Skeletal muscle satellite cell (primary cell): ENCODE measurements around the gene RFC2.

ENCODE experiments used
- H3K27me3 ChIP-seq: 2 replicates; pipeline ENCODE4 v1.7.0; 2013; ENCODE audit warnings: low read length; ENCODE audit not compliant: control insufficient read depth, insufficient read depth
- H3K36me3 ChIP-seq: 2 replicates; pipeline ENCODE4 v1.7.0; 2013; ENCODE audit warnings: mild to moderate bottlenecking, control low read depth, low read length; ENCODE audit not compliant: insufficient read depth
- H3K4me1 ChIP-seq: 2 replicates; pipeline ENCODE4 v1.7.0; 2013; ENCODE audit warnings: low read length; ENCODE audit not compliant: control insufficient read depth, insufficient read depth
- H3K4me2 ChIP-seq: 2 replicates; pipeline ENCODE4 v1.7.0; 2013; ENCODE audit warnings: mild to moderate bottlenecking, low read length
- H3K4me3 ChIP-seq: 2 replicates; pipeline ENCODE4 v1.7.0; 2013; ENCODE audit warnings: low read length
- H3K9ac ChIP-seq: 2 replicates; pipeline ENCODE4 v1.7.0; 2013; ENCODE audit warnings: mild to moderate bottlenecking, low read depth, low read length, moderate library complexity
- H3K9me3 ChIP-seq: replicated peaks from 2 replicates; pipeline ENCODE4 v1.7.0; 2013; ENCODE audit warnings: mild to moderate bottlenecking, control low read depth, low read length

The RFC2 gene

DNA sequence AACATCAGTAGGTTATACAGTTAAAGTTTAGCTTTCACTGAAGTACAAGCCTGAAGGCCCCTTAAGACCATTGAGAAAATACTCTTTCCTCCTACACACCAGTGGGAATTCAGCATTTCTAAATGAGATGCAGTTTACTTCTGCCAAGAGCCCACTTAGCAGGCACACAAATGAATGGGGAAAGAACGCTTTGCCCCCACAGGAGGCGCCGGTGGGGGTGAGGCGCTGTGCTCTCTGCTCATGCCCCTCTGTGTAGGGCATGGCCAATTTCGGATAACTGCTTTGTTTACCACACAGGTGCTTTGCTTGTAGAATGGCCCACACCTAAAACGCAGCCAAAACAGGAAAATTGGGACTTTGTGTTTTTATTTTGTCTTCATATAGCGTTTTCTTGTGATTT, 60.3 kb downstream of the RFC2 start:
- H3K4me1 ChIP-seq: peaks cover under 1% of the 10 kb centered on the region
- no peak overlapping the region for H3K4me3 ChIP-seq
- H3K36me3 ChIP-seq: peaks cover 77% of the 10 kb centered on the region
- H3K4me2 ChIP-seq: no peak overlapping the region
- no peaks in the 10 kb centered on the region for H3K9me3 ChIP-seq
- H3K9ac ChIP-seq: no peak overlapping the region
- H3K27me3 ChIP-seq: no peaks in the 10 kb centered on the region

DNA sequence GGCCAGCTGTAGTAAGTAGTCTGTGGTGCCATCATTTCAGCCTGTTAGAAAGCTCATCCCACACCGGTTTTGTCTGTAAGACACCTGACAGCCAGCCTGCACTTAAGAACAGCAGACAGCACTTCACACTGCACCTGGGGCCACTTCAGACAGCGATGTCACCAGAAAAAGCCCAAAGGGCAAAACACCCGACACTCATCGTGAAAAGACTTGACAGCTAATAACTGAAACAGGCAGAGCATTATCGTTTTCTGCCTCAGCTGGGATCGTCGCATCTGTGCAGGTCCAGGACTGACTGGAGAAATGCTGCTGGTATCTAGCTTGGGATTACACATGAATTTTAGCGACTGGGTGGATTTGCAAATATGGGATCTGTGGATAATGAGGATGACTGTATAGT, 61.1 kb downstream of the RFC2 start:
- Histone ChIP-seq H3K9me3 (no peaks in the 10 kb centered on the region), H3K4me1 (peaks cover 9% of the 10 kb centered on the region), H3K36me3 (peaks cover 83% of the 10 kb centered on the region), H3K4me2 (no peak overlapping the region), H3K9ac (no peak overlapping the region), H3K4me3 (no peak overlapping the region), H3K27me3 (no peaks in the 10 kb centered on the region)

DNA sequence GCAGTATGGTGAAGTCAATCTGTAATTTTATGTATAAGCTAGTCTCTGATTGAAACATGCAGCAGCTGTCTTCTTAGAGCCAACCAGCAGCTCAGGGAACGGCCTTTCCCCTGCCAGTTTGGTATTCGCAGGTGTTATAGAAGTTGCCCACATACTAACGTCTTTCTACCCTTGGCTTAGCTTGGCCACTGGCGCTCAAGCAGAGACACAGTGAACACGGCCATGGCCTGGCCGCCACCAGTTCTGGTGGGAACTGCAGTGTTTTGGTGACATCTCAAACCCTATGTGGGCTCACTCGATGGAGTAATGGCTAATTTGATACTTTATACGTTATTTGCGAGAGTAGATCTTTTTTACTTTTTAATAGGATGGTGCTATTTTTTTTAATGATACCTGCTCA, 63.0 kb downstream of the RFC2 start:
- H3K4me2 ChIP-seq: no peak overlapping the region
- H3K4me3 ChIP-seq: no peak overlapping the region
- H3K36me3 ChIP-seq: peaks cover 84% of the 10 kb centered on the region

DNA sequence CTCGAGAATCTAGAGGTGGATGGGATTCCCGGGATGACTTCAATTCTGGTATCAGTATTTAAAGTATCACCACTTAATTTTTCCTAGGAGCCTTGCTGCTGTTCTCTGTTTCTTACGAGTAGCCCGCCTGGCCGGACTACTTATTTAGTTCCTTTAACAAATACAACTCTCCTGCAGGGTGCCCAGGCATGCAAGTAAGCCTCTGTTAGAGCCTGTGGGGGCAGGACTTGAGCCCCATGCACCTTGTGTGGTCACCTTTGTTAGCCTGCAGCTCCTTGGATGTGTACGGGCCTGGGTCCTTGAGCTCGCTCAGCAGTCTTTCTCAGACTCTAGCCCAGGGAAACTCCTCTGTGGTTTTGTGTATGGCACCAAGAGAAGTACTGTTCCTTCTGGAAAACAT, 63.9 kb downstream of the RFC2 start:
- H3K4me1 ChIP-seq: peaks cover 30% of the 10 kb centered on the region
- H3K27me3 ChIP-seq: no peaks in the 10 kb centered on the region
- H3K4me3 ChIP-seq: no peak overlapping the region
- no peak overlapping the region for H3K4me2 ChIP-seq
- H3K9me3 ChIP-seq: no peaks in the 10 kb centered on the region
- H3K36me3 ChIP-seq: peaks cover 85% of the 10 kb centered on the region
- H3K9ac ChIP-seq: no peak overlapping the region

More for the DNA sequence above, 63.0 kb downstream of the RFC2 start:
- Histone ChIP-seq H3K27me3 (no peaks in the 10 kb centered on the region), H3K9ac (no peak overlapping the region), H3K9me3 (no peaks in the 10 kb centered on the region), H3K4me1 (peaks cover 22% of the 10 kb centered on the region)

DNA sequence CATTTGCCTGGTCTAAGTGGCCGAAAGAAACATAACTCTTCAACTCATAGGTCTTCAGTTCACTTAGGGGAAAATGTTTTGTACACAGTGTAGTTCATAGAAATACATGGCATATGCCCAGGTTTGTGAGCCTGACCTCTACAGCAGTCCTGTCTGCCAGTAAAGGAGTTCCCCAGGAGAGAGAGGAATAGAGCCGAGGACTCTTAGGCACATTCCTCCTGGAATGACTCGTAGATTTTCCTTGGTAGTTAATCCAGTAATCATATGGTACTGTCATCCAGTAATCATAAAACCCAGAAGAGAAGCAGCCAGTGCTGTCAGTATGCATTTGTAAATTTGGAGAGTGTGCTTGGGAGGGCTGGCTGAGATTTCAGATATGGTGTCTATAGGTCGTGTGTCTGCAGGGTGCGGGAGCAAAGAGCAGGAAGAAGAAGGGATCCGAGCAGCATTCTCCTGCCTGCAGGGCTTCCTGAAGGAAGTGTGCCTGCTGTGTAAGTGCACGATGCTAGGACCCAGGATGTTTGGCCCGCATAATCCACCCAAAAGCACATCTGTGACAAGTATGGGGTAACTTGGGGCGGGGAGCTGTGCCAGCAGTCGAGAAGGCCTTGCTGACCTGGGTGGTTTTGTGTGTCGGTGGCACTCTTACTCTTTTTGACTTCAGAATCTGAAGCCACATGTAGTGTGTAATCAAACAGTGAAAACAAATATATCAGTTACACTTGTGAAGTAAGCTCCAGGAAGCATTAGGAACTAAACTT, 66.1 kb downstream of the RFC2 start:
- H3K4me2 ChIP-seq: peak overlapping the region; percentile 6

DNA sequence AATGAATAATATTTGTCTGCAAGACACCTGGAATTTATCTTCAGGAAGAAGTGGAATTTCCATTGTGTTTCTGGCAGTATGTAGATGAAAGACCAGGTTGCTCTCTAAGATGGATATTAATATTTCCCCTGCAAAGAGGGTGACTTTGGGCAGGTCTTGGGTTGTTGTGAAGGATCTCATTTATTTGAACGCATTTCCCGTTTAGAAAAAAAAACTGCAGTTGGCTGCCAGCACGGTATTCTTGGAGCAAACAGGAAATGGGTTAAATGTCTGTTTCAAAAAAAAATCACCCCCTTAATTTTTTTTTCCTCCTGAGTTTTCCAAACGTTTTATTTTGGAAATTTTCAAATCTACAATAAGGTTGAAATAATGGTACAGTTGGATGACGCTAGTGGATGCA, 68.6 kb downstream of the RFC2 start:
- H3K4me2 ChIP-seq: peak overlapping the region; percentile 55
- peaks cover 63% of the 10 kb centered on the region for H3K36me3 ChIP-seq
- no peaks in the 10 kb centered on the region for H3K27me3 ChIP-seq
- H3K4me3 ChIP-seq: no peak overlapping the region
- H3K9me3 ChIP-seq: no peaks in the 10 kb centered on the region
- H3K4me1 ChIP-seq: peaks cover 55% of the 10 kb centered on the region
- H3K9ac ChIP-seq: no peak overlapping the region

More for the DNA sequence above, 66.1 kb downstream of the RFC2 start:
- no peak overlapping the region for H3K9ac ChIP-seq
- H3K36me3 ChIP-seq: peaks cover 72% of the 10 kb centered on the region
- H3K4me3 ChIP-seq: no peak overlapping the region
- H3K9me3 ChIP-seq: no peaks in the 10 kb centered on the region
- peaks cover 38% of the 10 kb centered on the region for H3K4me1 ChIP-seq
- no peaks in the 10 kb centered on the region for H3K27me3 ChIP-seq

DNA sequence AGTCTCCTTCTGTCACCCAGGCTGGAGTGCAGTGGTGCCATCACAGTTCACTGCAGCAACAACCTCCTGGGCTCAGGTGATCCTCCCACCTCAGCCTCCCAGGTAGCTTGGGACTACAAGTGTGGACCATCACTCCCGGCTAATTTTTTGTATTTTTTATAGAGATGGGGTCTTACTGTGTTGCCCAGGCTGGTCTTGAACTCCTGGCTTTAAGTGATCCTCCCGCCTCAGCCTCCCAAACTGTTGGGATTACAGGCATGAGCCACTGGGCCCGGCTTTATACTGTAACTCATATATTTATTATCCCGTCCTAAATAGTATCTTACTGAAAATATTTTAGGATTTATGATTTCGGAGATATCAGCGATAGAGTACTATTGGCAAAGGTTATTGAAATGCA, 69.2 kb downstream of the RFC2 start:
- H3K9ac ChIP-seq: no peak overlapping the region
- no peak overlapping the region for H3K4me3 ChIP-seq
- peaks cover 59% of the 10 kb centered on the region for H3K36me3 ChIP-seq
- peaks cover 58% of the 10 kb centered on the region for H3K4me1 ChIP-seq
- no peaks in the 10 kb centered on the region for H3K27me3 ChIP-seq
- no peaks in the 10 kb centered on the region for H3K9me3 ChIP-seq
- no peak overlapping the region for H3K4me2 ChIP-seq

DNA sequence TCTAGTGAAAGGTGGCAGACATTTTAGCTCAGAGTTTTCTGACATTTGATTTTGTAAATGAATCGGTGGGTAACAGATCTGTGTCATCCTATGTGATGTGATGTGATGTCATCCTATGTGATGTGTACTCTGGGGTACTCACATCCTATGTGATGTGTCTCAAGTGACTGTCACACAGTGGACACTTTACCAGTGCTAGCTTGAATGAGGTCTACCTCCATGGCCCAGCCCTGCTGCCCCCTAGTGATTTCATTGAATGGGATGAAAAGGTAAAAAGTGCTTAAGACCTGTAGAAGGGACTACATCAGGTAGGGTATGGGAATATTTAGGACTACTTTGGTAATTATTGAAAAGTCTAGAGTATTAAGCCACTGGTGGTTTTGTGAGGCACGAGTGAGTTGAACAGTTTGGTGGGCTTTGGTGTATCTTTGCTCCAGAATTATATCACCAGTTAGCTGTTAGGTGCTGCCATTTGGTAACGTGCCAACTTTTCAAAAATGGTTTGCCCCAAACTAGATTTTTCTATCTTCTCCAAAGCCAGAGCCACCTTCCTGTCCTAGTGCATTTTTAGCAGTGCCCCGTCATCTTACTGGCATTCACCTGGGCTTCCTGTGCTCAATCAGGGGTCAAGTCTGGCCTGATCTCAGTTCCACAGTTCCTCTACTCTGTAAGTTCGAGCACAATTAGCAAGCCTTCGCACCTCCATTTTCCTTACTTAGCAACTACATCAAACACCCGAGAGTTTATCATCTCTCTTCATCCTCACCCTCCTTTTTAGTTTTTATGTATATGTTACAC, 70.3 kb downstream of the RFC2 start:
- Histone ChIP-seq H3K9ac (no peak overlapping the region), H3K4me3 (no peak overlapping the region), H3K36me3 (peaks cover 56% of the 10 kb centered on the region), H3K9me3 (no peaks in the 10 kb centered on the region), H3K4me1 (peaks cover 58% of the 10 kb centered on the region), H3K4me2 (no peak overlapping the region), H3K27me3 (no peaks in the 10 kb centered on the region)

DNA sequence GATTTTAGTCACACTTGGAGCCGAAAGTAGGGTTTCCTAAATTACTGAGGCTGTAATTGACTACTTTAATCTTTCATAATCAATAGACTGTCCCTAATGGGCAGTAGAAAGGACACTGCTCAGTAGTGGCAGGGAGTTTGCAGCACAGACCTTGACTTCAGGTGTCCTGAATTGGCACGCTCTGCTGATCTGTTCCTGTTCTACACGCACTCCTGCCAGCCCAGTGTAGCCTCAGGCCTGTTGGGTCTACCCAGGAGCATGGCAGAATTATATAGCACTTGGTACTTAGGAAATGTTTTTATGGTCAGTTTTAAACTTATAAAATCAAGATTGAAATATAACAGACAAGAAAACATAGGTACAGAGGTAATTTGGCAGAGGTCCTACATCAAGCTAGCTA, 71.1 kb downstream of the RFC2 start:
- H3K9ac ChIP-seq: no peak overlapping the region
- H3K4me3 ChIP-seq: no peak overlapping the region
- no peaks in the 10 kb centered on the region for H3K9me3 ChIP-seq
- peaks cover 57% of the 10 kb centered on the region for H3K4me1 ChIP-seq
- H3K36me3 ChIP-seq: peaks cover 53% of the 10 kb centered on the region
- H3K27me3 ChIP-seq: no peaks in the 10 kb centered on the region
- H3K4me2 ChIP-seq: no peak overlapping the region

DNA sequence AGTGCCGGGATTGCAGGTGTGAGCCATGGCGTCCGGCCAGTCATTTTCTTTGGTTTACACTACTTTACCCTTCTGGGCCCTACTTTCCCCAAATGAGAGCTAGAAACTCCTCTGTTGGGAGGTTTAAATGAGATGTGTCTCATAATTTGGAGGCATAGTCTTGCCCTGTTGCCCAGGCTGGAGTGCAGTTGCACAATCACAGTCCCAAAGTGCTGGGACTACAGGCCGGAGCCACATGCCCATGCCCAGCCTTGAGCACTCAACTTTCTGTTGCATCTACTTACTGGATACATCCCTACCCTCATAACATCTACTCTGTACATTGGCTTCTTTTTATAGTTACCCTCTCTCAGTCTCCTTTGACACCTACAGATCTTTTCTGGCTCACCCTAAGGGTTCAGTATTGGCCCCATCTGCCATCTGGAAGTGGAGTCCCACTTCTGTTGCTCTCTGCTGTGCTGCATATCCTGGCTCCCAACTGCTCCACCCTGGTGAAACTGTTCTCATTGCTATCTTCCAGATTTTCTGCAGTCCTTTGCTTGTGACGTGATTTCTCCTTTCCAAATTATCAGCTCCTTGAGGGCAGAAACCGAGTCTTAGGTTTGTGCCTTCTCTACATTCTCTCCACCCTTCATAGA, 71.6 kb downstream of the RFC2 start:
- Histone ChIP-seq H3K36me3 (peaks cover 51% of the 10 kb centered on the region), H3K9me3 (no peaks in the 10 kb centered on the region), H3K4me1 (peaks cover 51% of the 10 kb centered on the region), H3K9ac (no peak overlapping the region), H3K27me3 (no peaks in the 10 kb centered on the region), H3K4me3 (no peak overlapping the region), H3K4me2 (no peak overlapping the region)

DNA sequence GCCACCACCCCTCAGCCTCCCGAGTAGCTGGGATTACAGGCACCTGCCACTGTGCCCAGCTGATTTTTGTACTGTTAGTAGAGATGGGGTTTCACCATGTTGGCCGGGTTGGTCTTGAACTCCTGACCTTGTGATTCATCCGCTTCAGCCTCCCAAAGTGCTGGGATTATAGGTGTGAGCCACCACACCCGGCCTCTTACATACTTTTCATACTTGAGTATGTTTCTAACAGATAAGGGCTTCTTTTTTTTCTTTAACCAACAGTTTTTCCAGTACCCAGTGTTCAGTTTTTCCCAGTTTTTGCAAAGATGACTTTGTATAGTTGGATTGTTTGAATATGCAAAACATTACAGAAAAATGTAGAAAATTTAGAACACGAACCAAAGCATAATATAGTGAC, 72.4 kb downstream of the RFC2 start:
- peaks cover 56% of the 10 kb centered on the region for H3K36me3 ChIP-seq
- H3K9me3 ChIP-seq: no peaks in the 10 kb centered on the region
- H3K9ac ChIP-seq: no peak overlapping the region
- H3K4me2 ChIP-seq: no peak overlapping the region
- peaks cover 50% of the 10 kb centered on the region for H3K4me1 ChIP-seq
- H3K27me3 ChIP-seq: no peaks in the 10 kb centered on the region
- no peak overlapping the region for H3K4me3 ChIP-seq
